HG02981 (cell line): Measurements from ENCODE around the gene C5orf15.

ENCODE experiments used
- ATAC-seq: cut with Tn5 transposase; IDR thresholded peaks from one replicate; pipeline ENCODE4 v1.9.1; 2021; ENCODE audit warnings: mild to moderate bottlenecking, moderate library complexity; ENCODE audit not compliant: unreplicated experiment

Gene C5orf15

DNA sequence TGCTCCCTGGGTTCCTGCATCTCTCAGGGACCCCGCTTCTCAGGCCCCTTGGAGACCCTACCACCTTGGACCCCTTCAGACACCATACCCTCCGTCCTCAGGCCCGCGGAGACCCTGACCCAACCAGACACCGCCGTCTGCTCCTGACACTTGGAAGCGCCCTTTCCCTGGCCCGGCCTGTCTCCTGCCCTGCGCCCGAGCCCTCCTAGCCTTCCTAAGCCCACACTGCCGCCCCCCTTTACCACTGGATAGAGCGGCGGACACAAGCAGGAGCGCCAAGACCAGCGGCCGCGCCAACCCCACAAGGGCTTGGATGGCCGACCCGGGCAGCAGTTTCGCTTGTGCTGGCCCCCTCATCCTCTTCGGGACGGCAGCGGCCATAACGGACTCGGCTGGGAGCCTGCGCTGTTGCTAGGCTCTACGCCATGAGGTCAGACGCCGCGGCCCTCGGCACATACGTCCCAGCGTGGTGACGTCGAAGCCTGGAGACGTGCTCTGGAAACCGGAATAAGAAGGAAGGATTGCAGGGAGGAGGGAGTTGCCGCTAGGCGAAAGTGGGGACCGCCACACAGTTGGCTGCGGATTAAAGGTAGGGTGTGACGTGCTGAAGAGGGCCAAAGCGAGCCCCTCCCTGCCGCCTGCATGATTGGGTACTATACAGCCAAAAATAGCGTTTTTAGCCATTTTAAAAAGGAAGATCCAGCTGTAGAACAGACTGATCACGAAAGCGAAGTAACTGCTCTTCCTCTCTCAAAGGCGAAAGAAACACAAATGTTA, at the start of gene C5orf15:
C5orf15 (minus strand) TSS at position 422 of the 777 bp plus-strand sequence; CDS start at position 381, 41 bp downstream.
- ATAC-seq = peak; percentile 95

DNA sequence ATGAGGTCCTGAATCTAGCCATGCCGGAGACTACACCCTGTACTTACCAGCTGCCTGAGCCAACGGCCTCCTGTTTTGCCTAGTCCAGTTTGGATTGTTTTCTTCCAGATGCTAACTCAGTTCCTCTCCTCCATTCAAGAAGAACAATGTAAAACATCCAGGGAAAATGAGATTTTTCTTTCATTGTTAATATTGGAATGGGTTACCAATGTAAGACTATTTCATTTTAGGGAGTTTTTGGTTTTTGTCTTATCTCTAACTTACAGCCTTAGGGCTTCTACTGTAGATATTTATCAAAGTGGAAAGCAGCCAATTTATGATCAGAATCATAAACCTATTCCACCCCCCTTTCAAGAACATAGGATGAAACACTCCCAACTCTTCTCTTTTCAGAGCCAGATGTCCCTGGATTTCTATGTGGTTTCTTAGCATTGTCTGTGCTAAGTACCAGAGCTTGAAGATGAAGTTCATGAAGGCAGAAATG, 39.9 kb upstream of the C5orf15 start:
- ATAC-seq = no peak

- ATAC-seq = no peak
These were observed 39.3 kb upstream of the C5orf15 start for GRCh38 chr5:134007581-134008265.

DNA sequence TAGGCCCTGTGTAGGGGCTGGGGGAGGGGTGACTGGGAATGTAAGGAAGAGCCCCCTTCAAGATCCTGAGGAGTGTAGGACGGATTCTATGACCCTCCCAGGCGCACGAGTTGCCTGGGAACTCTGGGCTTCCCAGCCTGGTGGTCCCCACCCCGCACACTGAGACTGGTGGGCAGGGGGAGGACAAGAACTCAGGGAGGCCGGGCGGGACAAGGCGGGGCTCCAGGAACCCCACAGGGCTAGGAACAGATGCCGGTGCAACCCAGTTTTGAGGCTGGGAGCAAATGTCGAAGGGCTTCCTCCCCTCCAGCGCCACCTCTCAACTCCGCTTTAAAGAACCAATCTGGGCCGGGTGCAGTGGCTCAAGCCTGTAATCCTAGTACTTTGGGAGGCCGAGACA, 37.7 kb upstream of the C5orf15 start:
- no peak for ATAC-seq

DNA sequence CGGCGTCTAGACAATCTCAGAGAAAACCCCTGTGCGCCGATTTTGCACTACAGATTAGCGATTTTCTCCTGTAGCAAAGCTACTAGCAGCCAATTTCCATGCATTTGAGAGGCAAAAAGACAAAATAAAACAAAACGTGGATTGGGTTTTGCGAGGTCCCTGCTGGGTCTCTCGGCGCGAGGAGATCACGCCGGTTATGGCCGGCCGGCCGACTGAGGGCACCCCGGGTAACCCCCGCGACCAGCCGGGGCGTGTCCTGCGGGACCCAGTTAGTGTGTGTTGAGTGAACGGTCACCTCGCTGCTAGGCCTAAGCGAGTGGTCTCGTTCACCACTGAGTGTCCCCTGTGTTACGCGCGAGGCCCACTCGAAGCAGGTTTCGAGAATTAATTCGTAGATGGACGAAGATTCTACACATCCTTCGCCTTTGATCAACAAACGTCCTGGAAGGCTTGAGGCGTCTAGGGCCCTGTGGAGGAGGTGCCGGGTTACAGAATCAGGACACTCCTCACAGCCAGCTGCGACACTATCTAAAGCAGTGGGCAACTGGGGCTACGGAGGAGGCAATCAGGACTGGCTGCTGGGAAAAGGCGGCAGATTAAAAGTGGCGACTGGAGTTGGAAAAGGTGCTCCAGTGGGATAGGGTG, 37.1 kb upstream of the C5orf15 start:
- ATAC-seq = no peak

DNA sequence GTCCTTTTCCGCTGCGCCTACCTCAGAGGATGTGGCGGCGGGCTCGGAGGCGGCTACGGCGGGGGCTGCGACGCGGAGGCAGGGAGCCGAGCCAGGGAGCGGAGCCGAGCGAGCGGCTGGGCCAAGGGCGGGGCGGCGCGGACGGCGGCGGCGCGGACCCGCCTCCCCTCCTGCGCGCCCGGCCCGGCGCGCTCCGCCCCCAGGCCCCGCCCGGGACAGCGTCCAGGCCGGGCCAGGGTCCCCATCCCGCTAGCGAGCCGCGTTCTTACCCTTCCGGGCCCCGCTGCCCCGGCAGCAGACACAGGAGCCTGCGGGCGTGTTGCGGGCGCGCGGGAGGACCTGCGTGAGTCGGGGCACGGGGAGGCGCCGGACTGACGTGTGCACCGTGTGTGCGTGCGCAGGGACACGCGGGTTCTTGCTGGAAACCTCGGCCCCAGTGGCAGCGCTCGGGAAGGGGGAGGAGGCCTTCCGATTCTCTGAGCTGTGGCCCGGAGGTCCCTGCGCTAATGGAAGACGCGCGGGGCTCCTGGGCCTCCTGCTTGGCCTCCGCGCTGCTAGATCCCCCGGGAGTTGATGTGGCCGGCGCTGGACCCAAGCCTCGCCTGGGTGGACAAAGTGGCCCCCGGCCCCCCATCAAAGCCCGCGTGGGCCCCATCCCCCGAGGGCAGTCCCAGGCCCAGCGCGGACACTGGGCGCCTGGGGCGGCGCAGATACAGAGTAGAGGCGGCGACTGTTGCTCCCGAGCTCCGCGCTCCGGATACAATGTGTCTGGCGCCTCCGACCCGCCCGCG, 36.4 kb upstream of the C5orf15 start, which contains the start of gene VDAC1:
VDAC1 (minus strand) TSS at position 350 of the 791 bp plus-strand sequence. CDS start 11,963 bp downstream, outside the sequence.
- ATAC-seq = peak; percentile 69

DNA sequence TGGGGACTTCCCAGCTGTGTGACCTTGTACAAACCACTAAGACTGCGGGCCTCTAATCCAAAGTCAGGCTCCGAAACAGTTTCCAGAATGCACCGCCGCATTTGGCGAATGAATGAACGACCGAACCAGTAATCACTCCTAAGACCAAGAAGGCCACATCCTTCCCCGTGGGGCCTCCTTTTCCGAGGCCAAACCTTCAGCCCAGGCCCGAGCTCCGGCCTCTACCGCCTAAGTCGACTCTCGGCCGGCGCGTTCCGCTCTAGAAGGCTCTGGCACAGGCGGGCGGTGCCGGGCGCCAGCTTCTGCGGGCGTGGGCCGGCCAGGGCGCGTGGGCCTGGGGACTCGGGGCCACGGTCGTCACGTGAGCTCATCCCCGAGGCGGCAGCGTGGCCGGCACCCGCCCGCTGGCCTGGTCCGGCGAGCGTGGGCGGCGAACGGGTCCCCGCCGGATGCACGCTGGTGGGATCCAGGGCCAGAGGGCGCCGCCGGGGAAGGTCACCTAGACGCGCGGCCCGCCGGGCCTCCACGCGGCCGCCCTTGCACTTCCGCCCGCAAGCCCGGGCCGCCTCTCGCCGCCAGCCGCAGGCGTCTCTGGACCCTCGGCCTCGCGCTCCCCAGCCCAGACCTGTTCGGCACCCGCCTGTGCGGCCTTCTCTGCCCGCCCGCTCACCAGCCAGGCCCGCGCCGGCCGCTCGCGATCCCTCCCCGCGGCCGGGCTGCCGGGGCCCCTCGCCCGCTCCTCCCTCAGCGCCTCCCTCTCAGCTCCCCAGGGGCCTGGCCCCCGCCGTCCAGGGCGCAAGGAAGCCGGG, 35.6 kb upstream of the C5orf15 start:
- ATAC-seq = peak; percentile 38

DNA sequence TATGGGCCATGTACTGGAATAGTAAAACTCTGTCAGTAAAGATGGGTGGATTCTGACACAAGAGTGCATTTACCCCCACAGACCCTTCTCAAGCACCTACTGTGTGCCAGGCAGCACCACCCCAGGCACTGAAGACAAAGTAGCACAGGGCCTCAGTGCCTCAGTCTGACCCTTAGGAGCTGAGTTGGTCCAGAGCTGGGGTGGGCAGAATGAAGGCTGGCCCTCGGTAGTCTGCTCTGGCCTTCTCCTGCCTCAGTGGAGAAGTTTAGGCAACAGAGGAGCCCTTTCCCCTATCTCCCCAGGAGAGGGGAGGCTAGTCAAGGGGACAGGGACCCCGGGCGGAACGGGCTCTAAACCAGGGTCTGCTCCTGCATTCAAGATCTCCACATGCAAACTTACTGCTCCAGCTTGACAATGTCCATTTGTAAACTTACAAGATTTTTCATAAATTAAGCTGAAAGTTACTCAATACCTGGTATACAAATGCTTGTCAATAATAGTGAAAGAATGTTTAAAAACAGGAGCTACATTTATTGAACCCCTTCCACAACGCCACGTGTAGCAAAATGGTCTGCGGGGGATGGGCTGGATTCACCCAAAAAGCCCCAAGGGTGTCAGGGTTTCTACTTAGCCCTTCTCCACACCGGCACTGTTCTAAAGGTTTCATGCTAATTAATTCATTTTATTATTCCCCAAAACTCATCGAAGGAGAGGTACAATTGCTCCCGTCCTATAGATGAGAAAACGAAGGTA, 34.8 kb upstream of the C5orf15 start:
- ATAC-seq = no peak

DNA sequence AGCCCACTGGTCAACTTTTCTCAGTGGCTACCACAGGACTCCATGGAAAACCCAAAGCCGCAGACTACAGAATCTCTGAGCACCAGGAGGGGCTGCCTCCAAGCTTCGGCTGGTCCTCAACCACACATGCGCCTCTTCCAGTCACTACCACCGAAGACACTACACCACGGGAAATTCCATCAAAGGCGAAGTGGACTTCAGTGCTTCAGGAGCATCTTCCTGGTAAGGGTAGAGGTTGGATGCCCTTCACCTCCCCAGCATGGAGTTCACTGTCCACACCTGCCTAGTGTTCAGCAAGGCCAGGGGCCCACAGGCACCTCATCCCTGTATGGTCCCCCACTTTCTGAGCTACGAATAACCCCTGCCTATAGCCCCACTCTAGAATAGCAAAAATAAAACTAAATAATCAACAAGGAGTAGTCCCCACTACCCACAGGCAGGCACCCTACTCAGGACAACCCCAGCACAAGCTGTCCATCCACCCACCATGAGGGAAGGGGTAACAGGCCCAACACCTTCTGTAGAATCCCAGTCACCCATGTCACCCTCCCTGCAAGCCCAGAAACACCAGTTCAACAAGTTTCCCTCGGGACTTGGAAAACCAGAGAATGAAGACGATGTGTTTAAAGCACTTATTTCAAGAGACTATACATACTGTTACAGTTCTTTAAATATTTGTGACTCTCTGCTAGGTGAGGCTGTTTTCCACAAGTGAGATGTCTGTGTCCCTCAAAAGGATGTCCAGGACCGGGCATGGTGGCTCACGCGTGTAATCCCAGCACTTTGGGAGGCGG, 33.7 kb upstream of the C5orf15 start:
- no peak for ATAC-seq

DNA sequence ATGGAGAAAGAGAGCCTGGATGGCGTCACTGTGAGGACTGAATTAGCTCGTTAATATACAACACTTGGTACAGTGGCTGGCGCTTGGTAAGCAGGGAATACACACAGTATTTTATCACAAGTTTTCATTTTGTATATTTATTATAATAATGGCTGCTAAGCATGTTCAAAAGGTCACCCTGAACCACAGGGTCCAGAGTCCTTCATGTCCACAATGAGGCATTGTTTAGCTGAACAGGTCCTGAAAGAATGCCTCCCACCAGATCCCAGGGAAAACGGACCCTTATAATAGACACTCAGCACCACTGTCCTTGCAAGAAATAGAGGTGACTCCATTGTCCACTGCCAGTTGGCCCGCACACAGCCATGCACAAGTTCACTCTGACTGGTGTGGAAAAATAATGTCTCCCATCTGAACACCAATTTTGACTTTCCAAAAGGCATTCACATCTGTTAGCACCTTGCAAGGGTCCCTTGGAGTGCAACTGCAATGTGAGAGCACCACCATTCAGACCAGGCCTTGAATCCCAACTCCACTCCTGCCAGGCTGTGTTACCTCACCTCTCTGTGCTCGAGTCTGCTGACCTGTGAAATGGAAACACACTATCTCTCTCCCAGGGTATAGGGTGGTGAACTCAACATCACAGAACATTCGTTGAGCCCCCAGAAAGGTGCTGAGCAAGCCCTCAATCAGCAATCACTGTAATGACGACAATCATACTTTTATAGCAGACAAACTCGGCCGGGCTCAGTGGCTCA, 32.5 kb upstream of the C5orf15 start:
- no peak for ATAC-seq

DNA sequence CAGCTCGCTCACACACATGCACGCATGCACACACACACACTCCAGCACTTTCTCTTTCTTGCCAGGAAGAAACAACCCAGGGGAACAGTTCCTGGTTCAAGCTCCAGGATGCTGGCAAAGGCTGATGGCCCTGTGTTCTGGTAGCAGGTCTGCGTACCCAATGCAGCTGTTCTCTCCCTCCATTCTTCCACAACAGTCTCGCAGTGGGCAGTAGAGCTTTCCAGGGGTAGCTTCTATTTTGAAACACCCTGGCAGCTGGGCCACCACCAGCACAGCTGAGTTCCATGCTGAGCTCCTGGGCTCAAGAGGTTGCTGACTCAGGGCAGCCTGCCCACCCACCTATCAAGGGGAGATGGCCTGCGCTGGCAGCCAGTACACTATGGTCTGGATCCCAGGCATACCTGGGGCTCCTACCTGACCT, 31.7 kb upstream of the C5orf15 start:
- ATAC-seq = no peak

GRCh38 chr5:133998807-133999206, 30.4 kb upstream of the C5orf15 start:
- ATAC-seq = no peak

DNA sequence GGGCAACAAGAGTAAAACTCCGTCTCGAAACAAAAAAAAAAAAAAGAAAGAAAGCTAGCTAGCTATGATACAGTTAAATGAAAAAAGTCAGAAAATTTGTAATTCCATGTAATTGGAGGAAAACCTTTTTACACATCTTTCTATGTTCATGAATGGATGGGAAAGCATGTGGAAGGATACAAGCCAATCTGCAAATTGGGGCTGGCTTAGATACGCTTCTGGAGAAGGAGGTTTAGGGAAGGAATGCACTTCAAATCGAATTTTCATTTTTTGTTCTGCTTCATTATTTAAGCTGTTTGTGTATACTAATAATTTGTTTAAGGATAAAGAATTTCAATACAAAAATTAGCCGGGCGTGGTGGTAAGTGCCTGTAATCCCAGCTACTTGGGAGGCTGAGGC, 29.6 kb upstream of the C5orf15 start:
- ATAC-seq = no peak

GRCh38 chr5:133996683-133997252, 28.3 kb upstream of the C5orf15 start:
- ATAC-seq = no peak

GRCh38 chr5:133995883-133996563, 27.6 kb upstream of the C5orf15 start:
- ATAC-seq = no peak

- no peak for ATAC-seq
These were observed 26.9 kb upstream of the C5orf15 start for GRCh38 chr5:133995341-133995740.

DNA sequence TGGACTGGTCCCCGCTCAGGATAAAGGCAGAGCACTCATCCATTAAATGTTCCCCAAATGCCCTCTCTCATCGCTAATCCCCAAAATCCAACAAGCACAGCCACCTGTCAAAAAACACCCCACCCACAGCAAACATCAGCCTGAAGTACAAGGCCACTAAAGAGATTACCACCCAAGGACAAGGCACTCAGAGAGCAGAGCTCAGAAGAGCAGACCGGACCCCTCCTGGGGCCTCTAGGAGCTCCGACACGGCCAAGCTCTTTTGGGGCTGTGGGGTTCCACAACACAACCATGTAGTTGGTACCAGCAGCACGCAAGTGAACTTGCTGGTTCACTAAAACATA, 26.5 kb upstream of the C5orf15 start:
- ATAC-seq = no peak
